ENCODE data around the gene TPPP2.

DNA sequence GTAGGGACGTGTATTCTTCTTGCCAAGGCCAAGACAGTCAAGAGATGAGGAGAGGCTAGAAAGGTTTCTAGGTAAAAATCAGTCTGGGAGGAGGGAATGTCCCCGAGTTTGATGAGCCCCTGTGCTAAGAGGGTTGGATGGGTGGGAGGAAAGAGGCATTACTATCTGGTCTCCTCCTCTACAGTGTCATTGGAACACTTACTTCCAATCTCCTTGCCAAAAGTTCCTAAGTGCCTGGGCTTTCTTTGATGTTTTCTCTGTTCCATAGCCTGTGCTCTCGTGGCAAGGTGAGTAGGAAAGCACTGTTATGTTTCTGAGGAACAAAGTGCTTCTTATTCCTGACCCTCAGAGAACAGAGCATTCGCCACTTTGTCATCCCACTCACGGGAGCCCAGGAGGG lies 4.7 kb downstream of the TPPP2 start, which contains the start of gene RNASE13:
- TF ChIP-seq, protein P1, sequence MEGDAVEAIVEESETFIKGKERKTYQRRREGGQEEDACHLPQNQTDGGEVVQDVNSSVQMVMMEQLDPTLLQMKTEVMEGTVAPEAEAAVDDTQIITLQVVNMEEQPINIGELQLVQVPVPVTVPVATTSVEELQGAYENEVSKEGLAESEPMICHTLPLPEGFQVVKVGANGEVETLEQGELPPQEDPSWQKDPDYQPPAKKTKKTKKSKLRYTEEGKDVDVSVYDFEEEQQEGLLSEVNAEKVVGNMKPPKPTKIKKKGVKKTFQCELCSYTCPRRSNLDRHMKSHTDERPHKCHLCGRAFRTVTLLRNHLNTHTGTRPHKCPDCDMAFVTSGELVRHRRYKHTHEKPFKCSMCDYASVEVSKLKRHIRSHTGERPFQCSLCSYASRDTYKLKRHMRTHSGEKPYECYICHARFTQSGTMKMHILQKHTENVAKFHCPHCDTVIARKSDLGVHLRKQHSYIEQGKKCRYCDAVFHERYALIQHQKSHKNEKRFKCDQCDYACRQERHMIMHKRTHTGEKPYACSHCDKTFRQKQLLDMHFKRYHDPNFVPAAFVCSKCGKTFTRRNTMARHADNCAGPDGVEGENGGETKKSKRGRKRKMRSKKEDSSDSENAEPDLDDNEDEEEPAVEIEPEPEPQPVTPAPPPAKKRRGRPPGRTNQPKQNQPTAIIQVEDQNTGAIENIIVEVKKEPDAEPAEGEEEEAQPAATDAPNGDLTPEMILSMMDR (conservative IDR thresholded peaks at IDR 0.05): no peak
- no peak for TF ChIP-seq EZH2 (IDR thresholded peaks at IDR 0.05; ENCODE audit: low read depth)
